HPDE6-E6E7 (cell line): ENCODE results near the gene CD109.
"Not testable (repeated sequence)": the region's sequence is repeated elsewhere in the genome, so short reads cannot be mapped to it uniquely, and the experiment has no call there.

Source experiments
- DNase-seq: peaks from one replicate; pipeline ENCODE4 v3.0.0; 2011; ENCODE audit warnings: missing footprints; ENCODE audit errors: extremely low spot score

Gene CD109

DNA sequence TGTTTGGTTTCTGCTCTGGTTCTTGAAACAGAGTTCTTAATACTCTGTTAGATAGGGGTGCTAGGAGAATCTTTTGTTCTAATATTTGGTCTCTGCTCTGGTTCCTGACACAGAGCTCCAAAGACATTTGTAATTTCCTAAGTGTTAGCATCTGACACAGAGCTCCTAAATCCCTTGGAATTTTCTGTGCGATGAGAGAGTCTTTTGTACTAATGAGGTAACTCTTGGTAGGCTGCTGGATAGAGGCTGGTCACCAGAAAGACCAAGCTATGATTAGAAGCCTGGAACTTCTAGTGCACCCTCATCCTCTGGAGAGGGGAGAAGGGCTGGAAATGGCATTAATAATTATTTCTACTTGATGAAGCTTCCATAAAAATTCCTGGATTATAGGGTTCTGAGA lies 7.7 kb upstream of the CD109 start:
- DNase-seq = no peak

DNA sequence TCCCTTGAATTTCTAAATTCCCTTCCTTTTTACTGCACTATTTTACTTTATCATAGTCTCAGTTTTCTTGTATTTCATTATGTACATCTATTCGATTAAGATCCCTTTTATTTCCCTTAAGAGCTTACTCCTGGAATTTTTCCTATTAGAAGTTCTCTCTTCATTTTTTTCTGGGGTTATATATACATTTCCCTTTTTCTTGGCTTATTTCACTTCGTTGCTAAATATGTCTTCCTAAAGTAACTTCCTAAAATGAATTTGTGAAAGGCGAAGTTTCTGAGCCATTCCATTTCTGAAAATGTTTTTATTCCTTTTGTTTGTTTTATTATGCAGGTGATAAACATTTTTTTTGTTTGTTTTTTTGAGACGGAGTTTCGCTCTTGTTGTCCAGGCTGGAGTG lies 5.9 kb upstream of the CD109 start:
- DNase-seq = no peak

DNA sequence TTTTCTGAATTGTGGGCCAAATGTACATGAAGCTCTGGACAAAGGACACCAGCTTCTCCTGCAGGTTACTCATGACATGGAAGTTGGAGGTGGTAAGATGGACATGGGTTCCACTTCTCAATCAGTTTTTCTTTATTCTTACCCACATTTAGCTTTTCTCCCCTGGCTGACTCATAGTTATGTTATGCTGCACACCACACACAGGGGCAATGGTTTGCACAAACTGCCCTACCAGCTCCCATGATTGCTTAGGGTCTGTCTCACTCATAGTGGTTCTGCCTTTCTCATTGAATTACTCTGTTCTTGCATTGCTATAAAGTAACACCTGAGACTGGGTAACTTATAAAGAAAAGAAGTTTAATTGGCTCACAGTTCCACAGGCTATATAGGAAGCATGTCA lies 4.5 kb upstream of the CD109 start:
- no peak for DNase-seq

DNA sequence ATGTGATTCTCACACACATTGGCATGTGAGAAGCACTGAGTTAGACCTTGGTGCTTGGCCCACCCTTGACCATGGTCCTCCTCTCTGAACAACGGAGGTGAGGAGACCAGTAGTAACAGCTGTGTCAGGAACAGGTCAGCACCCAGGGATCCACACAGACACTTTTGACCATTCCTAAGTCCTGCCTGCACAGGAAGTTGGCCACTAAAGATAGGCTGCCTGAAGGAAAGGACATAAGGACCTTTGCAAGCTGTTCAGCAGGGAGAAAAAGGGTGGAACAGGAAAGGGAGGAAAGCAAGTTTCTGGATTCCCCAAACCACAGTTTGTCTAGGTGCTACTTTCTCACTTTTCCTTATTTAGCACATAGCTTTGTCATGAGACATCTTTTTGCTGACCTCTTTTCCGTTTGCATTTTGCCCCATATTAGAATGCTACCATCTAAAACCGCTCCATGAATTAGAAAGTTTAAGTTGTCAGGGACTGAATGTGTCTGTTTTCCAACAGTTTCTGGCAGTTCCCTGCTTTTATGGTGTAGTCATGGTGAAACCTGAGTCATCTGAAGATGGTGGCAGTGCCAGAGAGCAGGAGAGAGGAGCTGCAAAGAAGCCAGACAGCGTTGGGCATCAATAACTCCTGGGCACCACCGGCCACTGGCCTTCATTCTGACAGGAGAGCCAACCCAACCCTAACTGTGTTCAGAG lies 1.1 kb upstream of the CD109 start:
- DNase-seq = no peak

DNA sequence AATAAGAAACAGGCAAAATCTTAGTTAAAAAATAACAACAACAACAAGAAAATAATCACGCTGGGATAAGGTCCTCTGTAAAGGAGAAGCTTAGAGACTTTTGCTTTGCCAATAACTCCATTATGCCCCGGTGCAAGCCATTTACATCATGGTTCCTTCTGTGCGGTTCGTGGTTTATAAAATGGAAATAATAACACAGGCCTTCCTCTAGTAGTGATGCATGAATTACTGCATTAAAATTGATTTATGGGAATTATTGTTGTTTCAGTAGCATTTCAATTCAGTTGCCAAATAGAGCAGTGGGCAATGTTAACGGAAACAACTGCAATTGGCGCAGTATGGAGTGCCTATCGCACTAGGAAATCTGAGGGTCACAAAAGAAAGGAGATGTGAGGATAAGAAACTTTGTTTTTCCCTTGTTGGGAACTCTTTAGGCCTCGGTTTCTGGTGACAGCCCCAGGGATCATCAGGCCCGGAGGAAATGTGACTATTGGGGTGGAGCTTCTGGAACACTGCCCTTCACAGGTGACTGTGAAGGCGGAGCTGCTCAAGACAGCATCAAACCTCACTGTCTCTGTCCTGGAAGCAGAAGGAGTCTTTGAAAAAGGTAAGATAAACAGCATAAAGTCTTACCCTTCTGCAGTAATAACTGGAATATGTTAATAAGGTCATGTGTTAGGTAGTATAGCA lies 1.1 kb downstream of the CD109 start:
- no peak for DNase-seq

DNA sequence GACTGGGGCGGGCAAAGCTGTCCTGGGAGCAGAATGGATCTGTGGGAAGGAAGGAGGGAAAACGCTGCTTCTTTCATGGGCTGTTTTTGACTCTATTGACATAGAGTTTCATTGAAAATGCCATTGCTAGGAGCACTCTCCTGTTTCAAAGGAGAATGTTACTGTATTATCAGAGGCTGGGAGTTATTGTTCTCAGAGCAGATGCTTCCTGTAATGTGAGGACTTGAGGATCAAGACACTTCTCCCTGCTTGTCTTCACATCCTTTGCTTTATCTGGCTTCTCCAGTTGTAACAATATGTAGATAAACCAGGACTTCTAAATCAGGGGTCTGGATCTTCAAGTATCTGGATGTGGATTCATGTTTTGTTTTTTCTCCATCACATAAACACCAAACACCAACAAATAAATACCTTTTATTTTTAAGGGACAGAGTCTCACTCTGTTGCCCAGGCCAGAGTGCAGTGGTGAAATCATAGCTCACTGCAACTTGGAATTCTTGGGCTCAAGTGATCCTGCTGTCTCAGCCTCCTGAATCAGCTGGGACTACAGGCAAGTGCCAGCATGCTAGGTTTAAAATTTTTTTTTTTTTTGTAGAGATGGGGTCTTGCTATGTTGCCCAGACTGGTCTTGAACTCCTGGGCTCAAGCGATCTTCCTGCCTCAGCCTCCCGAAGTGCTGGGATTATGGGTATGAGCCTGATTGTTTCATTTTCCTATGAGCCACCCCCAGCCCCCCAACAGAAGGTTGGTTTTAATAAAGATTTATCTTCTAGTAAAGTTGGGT lies 3.9 kb downstream of the CD109 start:
- DNase-seq = no peak

DNA sequence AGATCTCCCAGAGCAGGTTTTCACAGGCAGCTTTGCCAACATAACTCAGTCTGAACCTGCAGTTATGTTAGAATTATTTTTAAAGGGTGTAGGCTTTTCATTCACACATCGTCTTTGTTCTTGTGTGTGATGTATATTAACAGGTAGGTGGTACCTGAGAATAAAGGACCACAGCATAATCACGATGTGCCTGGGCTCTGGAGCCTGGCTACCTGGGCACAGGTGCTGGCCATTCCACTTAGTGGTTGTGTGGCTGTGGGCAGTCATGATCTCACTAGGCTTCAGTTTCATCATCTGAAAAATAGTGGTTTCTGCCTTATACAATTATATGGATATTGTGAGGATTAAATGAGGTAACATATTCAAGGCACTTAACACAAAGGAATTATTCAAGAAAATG lies 6.4 kb downstream of the CD109 start:
- no peak for DNase-seq

DNA sequence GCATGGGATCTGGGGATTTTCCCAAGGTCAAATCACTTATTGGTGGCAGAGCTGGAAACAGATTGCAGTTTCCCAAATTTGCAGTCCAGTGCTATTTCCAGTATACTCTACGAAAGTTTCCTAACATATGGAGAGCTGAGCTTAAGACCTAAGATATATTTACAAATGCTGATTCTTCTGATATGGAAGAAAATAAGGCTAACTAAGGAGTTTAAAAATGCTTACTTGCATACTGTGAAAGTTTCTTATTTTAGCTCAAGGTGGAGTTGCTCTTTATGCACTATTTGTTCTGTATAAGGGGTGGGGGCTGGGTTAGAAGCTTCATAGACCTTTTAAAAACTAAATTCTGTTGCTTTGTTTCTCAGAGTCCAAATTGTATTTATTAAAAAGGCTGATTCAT lies 7.5 kb downstream of the CD109 start:
- no peak for DNase-seq

DNA sequence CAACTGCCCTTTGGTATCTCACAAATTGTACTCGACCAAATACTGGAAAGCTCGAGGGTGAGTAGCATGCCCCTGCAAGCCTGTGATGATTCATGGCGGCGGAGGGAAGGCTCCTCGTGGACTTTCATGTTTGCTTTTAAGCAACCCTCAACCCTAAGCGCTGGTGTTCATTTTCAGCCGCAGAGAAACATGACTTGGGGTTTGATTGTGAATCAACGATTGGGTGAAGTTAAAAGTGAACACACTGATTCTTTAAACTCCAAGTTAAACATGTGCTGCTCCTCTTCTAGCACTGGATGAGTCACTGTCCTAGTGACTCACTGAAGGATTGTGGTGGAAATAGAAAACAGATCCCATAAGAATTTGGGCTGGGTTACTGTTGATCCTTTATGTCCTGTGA lies 8.3 kb downstream of the CD109 start:
- peak; percentile 86 for DNase-seq

DNA sequence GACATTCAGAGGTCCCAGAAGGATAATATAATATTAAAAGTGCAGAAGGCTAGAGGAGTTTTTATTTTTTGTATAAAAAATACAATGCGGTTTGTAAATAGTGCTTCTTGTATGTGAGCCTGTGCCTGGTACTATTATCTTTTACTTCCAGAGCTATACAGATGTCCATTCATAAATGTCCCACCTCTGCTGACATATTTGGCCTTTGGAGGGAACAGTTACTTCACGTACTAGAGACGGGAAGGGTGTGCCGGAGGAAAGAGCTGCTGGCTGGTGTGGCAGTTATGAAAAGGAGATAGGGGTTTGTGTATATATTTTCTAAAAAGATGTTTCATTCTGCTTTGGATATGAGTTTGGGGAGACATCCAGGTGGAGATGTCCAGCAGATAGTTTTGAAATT lies 8.8 kb downstream of the CD109 start:
- DNase-seq = no peak

DNA sequence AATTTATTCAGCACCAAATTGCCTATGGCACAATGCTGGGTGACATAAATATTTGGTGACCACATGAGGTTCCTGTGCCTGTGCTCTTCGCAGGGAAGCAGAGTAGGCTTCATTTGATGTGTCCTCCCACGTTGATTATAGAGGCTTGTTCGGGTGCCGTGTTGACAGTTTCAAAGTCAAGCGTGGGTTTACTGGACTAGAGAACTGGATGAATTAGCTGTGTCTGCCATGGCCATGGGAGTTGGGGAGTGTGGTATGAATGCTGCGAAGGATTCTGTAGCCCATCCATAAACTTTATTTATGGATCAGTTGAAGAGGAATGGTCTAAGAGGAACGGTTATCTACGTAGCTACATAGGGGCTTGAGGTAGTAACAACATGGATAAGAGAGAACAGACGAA lies 11.0 kb downstream of the CD109 start:
- no peak for DNase-seq

DNA sequence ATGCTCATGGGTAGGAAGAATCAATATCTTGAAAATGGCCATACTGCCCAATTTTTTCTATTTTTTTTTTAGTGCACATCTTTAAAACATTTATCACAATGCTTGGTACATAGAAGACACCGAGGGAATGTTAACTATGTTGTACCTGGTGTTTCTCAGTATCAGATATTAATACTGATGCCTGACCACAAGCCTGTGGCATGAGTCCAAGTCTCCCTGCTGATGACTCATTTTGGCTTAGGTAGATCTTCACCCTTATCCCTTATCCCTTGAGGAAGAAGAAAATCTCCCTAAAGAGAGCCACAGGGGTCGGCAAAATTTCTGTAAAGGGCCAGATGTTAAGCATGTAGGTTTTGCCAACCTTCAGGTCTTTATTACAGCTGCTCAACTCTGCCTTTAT lies 14.5 kb downstream of the CD109 start:
- DNase-seq = peak; percentile 73

DNA sequence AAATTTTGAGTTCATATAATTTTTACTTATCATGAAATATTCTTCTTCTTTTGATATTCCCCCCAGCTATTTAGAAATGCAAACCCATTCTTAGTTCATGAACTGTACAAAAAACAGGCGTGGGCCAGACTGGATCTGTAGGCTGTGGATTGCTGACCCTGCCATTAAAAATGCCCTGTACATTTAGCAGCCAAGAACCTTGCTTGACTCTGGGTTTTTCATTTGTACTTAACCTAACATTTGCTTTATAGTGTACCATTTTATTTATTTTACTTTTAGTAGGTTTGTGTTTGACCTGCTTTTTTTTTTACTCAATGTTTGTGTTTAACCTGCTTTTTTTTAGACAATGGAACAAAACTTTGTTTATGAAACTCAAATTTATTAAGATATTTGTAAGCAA lies 14.9 kb downstream of the CD109 start:
- DNase-seq = no peak

DNA sequence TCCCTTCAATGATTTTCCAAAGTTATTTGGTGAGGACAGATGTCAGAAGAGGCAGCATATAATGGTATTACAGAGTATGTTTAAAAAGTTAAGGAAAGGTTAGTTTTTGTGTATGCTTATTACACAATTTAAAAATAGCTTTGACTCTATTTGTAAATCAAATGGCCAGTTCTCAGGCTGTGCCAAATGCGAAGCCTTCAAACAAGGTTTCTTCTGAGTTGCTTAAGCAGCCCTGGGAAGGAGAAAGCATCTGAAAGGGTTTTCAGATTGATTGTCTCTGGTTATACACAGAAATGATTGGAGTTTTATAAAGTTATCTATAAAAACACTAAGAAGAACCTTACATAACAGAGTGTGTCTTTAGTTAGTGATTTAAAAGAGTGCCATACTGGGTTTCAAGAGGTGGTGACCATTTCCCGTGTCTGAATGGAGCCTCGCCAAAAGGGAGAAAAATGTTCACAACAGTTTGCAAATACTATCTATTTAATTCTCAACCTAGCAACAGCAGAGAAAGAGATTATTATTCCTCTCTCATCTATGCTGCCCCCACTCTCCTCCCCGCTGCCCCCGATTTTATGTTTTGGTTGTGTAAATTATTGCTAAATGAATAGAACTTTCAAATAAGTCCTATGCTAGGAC lies 16.7 kb downstream of the CD109 start:
- no peak for DNase-seq

DNA sequence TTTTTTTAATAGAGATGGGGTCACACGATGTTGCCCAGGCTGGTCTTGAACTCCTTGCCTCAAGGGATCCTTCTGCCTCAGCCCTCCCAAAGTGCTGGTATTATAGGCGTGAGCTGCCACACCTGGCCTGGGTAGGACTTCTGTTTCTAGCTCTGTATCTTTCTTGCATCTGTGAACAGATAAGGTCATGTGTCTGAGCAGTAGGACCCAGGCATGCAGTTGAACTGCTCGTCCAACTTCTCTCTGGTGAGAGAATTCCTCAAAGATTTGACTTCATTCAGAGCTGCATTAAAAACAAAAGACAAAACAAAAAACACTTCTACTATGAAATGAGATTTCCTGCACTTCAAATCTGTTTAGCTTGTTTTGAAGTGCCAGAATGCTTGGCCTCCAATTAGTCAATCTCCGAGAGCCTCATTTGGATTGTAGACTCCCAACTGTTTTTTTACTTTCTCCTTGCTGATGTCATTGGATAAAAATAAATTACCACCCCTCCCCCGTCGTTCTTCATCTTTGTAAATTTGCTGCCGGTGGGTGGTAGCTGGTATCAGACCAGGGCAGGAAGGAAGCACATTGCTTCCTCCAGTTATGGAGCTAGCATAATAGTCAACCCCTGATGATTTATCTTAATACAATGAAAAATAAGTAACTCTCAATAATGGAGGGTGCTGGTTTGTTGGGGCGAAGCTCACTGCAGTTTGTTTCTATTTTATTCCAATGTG lies 17.6 kb downstream of the CD109 start:
- DNase-seq = no peak

DNA sequence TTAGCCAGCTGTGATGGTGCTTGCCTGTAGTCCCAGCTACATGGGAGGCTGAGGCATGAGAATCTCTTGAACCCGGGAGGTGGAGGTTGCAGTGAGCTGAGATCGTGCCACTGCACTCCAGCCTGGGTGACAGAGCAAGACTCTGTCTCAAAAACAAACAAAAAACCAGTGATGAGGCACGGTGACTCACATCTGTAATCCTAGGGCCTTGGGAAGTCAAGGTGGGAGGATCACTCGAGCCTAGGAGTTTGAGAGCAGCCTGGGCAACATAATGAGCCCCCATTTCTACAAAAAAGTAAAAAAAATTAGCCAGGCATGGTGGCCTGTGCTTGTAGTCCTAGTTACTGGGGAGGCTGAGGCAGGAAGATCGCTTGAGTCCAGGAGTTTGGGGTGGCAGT lies 19.1 kb downstream of the CD109 start:
- not testable (repeated sequence) for DNase-seq

DNA sequence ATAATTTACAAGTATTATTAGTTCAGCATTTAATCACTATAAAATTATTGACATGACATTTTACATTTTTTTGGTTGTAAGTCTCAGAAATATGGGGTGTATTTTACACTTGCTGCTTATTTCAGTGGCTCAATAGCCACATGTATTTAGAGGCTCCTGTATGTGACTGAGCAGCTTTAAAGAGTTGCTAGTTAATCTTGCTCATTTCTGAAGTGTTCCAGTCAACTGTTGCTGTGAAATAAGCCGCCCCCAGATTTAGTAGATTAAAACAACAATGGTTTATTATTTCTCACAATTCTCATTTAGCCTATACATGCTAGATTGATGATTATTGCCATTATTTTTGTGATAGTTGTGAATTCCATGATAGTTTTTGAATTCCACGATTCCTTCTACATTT lies 23.0 kb downstream of the CD109 start:
- no peak for DNase-seq

DNA sequence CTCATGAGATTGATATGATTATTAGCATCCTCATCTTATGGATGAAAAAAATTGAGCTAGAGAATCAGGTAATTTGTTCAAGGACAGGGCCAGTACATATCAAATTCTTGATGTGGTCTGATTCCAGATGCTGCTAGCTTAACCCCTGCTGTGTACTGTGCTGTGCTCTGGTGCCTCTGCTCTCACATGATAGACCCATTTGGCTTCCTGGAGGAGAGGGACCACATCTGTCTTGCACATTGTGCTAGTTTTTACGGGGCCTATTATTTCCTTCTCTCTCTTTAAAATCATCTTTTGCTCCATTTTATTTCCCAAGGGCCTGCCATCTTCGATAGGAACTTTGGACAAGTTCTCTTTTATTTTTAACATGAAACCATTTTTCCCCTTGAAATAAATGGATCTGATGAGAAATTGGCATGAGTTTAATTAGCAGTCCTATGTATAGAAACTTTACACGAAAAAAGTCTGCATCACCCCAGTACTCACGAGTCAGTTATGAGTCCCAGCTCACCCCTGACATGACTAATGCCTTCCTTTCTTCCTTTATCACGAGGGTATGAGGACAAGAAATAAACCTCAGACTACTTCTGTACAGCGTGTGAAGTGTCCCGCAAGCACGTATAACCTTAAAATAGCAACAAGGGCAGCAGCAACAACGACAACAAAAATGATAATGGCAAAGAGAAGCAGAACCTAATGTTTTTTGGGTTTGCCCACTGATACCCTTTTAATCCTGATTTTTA lies 26.5 kb downstream of the CD109 start:
- peak; percentile 59 for DNase-seq

DNA sequence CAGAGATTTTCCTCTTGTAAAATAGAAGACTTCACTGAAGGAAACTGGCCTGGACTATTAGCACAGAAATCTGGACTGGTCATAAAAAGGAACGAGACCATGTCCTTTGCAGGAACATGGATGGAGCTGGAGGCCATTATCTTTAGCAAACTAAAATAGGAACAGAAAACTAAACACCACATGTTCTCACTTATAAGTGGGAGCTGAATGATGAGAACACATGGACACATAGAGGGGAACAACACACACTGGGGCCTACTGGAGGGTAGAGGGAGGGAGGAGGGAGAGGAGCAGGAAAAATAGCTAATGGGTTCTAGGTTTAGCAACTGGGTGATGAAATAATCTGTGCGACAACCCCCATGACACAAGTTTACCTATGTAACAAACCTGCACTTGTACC lies 27.5 kb downstream of the CD109 start:
- not testable (repeated sequence) for DNase-seq

DNA sequence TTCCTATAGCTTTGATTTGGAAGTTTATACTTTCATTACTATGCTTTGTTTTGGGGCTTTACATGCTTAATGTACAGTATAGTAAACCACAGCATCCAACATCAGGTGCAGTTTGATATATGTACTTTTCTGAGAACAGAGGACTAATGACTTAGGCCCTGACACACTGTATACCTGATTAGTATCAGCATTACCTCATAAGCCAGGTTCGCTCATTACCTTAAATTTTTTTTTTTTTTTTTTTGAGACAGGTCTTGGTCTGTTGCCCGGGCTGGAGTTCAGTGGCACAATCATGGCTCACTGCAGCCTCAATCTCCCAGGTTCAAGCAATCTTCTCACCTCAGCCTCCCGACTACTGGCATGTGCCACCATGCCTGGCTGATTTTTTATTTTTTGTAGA lies 28.4 kb downstream of the CD109 start:
- no peak for DNase-seq

DNA sequence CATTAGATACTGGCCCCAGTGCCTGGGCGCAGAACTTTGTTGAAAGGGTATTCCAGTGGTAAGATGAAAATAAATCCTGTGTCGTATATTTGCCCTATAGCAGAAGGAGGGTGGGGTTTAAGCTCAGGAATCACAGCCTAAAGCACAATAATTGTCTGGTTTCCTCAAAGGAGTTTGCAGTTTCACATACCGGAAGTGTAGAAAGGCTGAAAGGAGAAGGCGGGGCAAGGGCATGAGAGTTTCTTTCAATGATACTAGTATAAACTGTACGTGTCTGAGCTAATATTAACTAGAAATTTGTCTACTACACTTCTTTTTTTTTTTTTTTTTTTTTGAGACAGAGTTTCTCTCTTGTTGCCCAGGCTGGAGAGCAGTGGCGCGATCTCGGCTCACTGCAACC lies 29.2 kb downstream of the CD109 start:
- DNase-seq = not testable (repeated sequence)
